Glomerular visceral epithelial cell (primary cell): ENCODE measurements around the gene XIRP2.

ENCODE experiments used
- DNase-seq: peaks from one replicate; pipeline ENCODE4 v3.0.0-alpha.2; 2016; ENCODE audit errors: extremely low spot score

XIRP2 gene

DNA sequence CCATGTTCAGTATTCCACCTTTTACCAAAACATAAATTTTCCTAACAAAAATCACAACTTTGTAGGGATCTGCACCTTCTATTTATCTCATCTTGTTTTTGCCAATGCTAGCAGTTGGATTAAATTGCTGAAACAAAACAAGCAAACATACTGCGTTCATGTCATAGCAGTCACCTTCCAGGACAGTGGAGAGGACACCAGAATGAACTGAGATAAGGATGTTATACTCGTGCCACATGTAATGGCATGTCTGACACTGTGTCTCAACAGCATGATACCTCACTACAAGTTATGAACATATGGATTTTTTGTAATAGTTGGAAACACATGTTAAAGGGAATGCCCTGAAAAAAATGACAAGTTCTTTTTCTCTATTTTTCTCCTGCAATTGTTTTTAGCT lies 245.3 kb downstream of the XIRP2 start:
- no peak for DNase-seq

DNA sequence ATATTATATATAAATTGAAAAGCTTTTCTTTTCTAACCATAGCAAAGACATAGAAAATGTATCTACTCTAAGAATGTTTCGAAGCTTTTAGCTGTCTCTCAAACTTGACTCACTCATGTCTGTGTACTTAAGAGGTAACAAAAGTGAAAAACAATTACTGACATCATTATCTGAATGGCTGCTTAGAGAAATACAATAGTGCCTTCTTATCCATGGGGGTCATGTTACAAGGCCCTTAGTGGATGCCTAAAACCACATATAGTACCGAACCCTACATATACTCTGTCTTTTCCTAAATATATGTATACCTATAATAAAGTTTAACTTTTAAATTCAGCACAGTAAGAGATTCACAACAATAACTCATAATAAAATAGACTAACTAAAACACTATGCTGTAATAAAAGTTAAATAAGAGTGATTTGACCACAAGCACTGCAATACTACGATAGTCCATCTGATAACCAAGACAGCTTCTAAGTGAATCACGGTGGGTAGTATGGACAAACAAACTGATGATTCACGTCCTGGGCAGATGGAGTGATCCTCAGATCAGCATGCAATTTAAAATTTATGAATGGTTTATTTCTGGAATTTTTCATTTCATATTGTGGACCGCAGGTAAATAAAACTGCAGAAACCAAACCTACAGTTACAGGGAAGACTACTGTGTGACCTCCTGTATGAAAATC lies 246.2 kb downstream of the XIRP2 start:
- peak; percentile 52 for DNase-seq

DNA sequence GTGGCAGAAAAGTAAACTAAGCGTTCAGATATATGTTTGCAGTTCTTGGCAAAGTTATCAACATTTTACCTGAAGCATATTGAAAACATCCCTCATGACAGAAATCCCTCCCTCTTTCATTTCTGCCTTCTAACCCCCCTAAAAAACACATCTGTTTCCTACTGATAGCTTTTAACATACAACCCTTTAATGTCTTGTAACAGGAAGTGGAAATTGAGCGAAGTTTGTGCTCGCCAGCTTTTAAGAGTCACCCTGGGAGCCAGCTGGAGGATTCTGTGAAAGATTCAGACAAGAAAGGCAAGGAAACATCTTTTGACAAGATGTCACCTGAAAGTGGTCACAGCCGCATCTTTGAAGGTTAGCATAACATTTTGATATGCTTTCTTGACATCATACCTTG lies 247.4 kb downstream of the XIRP2 start:
- no peak for DNase-seq

GRCh38 chr2:167136879-167137596 lies 248.8 kb downstream of the XIRP2 start:
- no peak for DNase-seq

DNA sequence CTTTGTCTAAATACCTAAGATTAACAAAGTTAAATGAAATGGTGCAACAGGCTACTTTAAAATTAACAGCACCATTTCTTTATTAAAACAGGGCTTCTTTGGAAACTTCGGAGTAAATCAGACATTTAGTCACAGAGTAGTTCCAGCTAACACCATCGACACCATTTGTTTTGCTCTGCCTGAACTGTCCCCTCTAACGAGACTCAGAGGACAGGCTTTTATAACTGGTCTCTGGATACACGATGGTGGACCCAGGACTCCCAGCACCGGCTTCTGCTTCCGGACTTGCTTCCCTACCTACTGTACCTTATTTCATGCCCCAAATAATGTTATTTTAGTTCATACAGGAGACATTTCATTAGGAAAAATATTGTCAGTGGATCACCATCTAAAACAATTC lies 252.1 kb downstream of the XIRP2 start:
- DNase-seq = no peak

- peak; percentile 96 for DNase-seq
Observed at GRCh38 chr2:167140767-167141166, 252.5 kb downstream of the XIRP2 start.

DNA sequence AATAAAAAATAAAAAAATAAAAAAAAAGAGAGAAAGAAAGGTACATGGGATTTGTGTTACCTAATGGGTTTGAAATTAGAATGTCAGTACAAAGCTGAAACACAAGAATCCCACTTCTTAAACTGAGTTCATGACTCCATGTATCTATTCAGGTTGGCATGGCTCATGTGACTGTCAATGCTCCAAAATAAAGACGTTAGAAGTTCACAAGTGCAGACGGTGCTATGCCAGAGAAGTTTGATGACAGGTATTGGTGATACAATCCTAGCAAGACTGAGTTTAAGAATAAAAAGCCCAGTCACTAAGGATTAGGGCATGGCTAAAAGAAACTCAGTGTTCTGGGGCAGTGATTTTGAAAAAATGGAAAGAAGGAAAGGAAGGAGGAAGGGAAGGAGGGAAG lies 254.3 kb downstream of the XIRP2 start:
- DNase-seq = no peak

GRCh38 chr2:167144179-167144898 lies 256.1 kb downstream of the XIRP2 start:
- DNase-seq = no peak

- no peak for DNase-seq
Observed at GRCh38 chr2:167147271-167147941, 259.1 kb downstream of the XIRP2 start.

GRCh38 chr2:167151894-167152293 lies 263.6 kb downstream of the XIRP2 start:
- no peak for DNase-seq

GRCh38 chr2:167157523-167157922 lies 269.2 kb downstream of the XIRP2 start:
- DNase-seq = no peak

- DNase-seq = no peak
Observed at GRCh38 chr2:167177196-167177595, 288.9 kb downstream of the XIRP2 start.

- DNase-seq = no peak
Observed at GRCh38 chr2:167181134-167181533, 292.9 kb downstream of the XIRP2 start.

GRCh38 chr2:167181688-167182087 lies 293.4 kb downstream of the XIRP2 start:
- DNase-seq = no peak

GRCh38 chr2:167182403-167182802 lies 294.1 kb downstream of the XIRP2 start:
- DNase-seq = no peak

DNA sequence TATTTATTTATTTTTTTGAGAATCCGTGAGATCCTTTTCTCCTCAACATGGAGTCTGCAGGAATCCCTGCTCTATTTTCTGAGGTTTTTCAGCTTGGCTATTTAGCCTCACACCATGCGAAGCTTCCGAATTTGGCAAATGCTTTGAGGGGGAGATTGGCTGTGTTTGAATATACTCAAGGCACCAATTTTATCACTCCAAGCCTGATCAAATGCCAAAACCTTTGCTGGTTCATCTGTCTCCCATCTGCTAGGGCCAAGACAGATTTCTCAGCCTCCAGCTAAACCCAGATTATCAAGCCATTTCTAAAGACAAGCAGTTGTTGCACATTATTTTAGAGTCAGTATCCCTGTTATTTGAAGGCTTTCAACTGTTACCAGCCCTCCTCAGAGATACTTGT lies 295.7 kb downstream of the XIRP2 start:
- no peak for DNase-seq

- DNase-seq = no peak
Observed at GRCh38 chr2:167186465-167186864, 298.2 kb downstream of the XIRP2 start.

DNA sequence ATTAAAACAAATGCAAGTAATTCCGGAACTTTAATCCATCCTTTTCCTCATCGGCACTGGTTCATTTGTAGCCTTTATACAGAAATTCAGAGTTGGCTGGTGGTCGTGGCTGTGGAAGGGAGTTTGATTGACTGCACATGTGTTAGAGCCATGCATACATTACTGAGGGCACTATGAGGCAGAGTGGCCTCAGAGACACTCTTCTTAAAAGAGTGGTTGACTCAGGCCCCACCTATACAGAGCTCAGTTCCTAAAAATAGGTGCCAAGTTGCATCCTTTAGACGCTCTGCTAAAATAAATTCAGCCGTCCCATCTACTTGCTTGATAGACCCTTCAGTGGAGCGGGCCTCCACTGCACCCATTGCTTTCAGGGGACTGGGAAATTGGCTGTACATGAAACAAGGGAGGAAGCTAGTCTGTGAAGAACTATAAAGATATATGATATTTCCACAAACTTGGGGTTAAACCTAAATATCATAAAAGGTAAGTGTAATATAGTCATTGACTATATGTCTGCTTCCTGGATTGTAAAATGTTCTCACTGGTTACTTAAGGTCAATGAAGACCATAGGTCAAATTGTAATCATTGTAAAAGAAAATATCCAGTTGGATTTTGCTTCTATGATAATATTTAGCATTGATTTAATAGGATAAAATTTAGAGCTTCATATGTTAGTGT lies 298.9 kb downstream of the XIRP2 start:
- no peak for DNase-seq

- DNase-seq = no peak
Observed at GRCh38 chr2:167187978-167188967, 300.0 kb downstream of the XIRP2 start.

DNA sequence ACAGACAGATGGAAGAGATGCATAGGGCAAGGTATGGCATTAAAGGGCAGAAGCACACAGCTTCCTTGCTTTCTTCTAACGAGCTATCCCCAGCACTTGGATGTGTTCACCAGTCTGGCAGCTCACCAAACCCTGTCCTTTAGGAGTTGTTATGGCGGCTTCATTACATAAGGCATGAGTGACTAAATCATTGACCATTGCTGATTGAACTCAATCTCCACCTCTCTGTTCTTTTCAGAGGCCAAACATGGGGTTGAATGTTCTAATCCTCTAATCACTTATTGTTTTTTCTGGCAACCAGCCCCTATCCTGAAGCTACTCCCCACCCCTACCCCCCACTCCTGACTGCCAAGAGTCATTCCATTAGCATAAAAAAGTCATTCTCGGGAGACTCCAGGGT lies 301.8 kb downstream of the XIRP2 start:
- DNase-seq = no peak

- DNase-seq = no peak
Observed at GRCh38 chr2:167191588-167191987, 303.3 kb downstream of the XIRP2 start.
